Loucy (cell line): ENCODE data around the gene CADM2.

Experiments
- H2AFZ ChIP-seq: fragments of 200-600 bp; sonication (generic); 2 replicates; pipeline ENCODE4 v1.6.0; 2016; ENCODE audit warnings: antibody characterized with exemption, mild to moderate bottlenecking, low read length, moderate library complexity
- H3F3A ChIP-seq: fragments of 200-600 bp; 2 replicates; pipeline ENCODE4 v1.6.0; 2016; ENCODE audit warnings: antibody characterized with exemption, low read depth, mild to moderate bottlenecking
- H3K27me3 ChIP-seq: fragments of 200-600 bp; sonication (generic); 2 replicates; pipeline ENCODE4 v1.6.1; 2014; ENCODE audit warnings: low read length, mild to moderate bottlenecking; ENCODE audit not compliant: insufficient read depth, poor library complexity, severe bottlenecking
- H3K36me3 ChIP-seq: fragments of 200-600 bp; sonication (generic); 2 replicates; pipeline ENCODE4 v1.6.1; 2016; ENCODE audit warnings: low read length; ENCODE audit not compliant: insufficient read depth
- H3K4me1 ChIP-seq: fragments of 200-600 bp; sonication (generic); 2 replicates; pipeline ENCODE4 v1.5.1; 2014; ENCODE audit warnings: low read length, mild to moderate bottlenecking; ENCODE audit not compliant: insufficient read depth, poor library complexity, severe bottlenecking
- H3K4me2 ChIP-seq: fragments of 200-600 bp; sonication (generic); 2 replicates; pipeline ENCODE4 v1.6.0; 2014; ENCODE audit warnings: antibody characterized with exemption, low read length, low read depth, mild to moderate bottlenecking; ENCODE audit not compliant: poor library complexity, severe bottlenecking
- H3K4me3 ChIP-seq: fragments of 200-600 bp; sonication (generic); 2 replicates; pipeline ENCODE4 v1.5.1; 2014; ENCODE audit warnings: low read length, mild to moderate bottlenecking, mixed read lengths; ENCODE audit not compliant: poor library complexity, severe bottlenecking
- H3K79me2 ChIP-seq: fragments of 200-600 bp; sonication (generic); 2 replicates; pipeline ENCODE4 v1.6.1; 2014; ENCODE audit warnings: low read length; ENCODE audit not compliant: insufficient read depth
- H3K9ac ChIP-seq: fragments of 200-600 bp; sonication (generic); 2 replicates; pipeline ENCODE4 v1.6.0; 2014; ENCODE audit warnings: mild to moderate bottlenecking, low read depth, low read length, moderate library complexity; ENCODE audit not compliant: poor library complexity, severe bottlenecking
- H3K9me2 ChIP-seq: fragments of 200-600 bp; sonication (generic); replicated peaks from 2 replicates; pipeline ENCODE4 v1.6.1; 2016; ENCODE audit warnings: low read depth, low read length, mixed read lengths
- H3K9me3 ChIP-seq: fragments of 200-600 bp; sonication (generic); 2 replicates; pipeline ENCODE4 v1.6.1; 2014; ENCODE audit warnings: mild to moderate bottlenecking, antibody characterized with exemption, low read length, low read depth; ENCODE audit not compliant: insufficient read depth
- H4K20me1 ChIP-seq: fragments of 200-600 bp; sonication (generic); 2 replicates; pipeline ENCODE4 v1.6.0; 2014; ENCODE audit warnings: antibody characterized with exemption, low read length, mild to moderate bottlenecking; ENCODE audit not compliant: insufficient read depth, poor library complexity, severe bottlenecking
- CTCF ChIP-seq: fragments of 200-600 bp; sonication (generic); conservative IDR thresholded peaks from 2 replicates; pipeline ENCODE4 v1.5.1; 2014; ENCODE audit warnings: mild to moderate bottlenecking, antibody characterized with exemption, low read length
- EZH2phosphoT487 ChIP-seq: fragments of 200-600 bp; IDR thresholded peaks from 2 replicates; pipeline ENCODE4 v1.6.1; 2018; ENCODE audit warnings: antibody characterized with exemption, mild to moderate bottlenecking, moderate library complexity, borderline replicate concordance

CADM2 gene

GRCh38 chr3:85258819-85259218, 300.0 kb downstream of the CADM2 start:
- Histone ChIP-seq H3K4me1 (no peaks in the 10 kb centered on the region), H4K20me1 (no peaks in the 10 kb centered on the region), H3K9me2 (no peaks in the 10 kb centered on the region), H3K9me3 (no peaks in the 10 kb centered on the region), H3K79me2 (no peaks in the 10 kb centered on the region), H3K4me3 (no peak overlapping the region), H3K9ac (no peak overlapping the region), H2AFZ (no peak overlapping the region), H3K4me2 (no peak overlapping the region), H3K36me3 (no peaks in the 10 kb centered on the region), H3F3A (no peaks in the 10 kb centered on the region), H3K27me3 (no peaks in the 10 kb centered on the region)
- TF ChIP-seq EZH2phosphoT487 = no peak

- H2AFZ ChIP-seq = no peak overlapping the region
- no peaks in the 10 kb centered on the region for H3K4me1 ChIP-seq
- no peaks in the 10 kb centered on the region for H3K36me3 ChIP-seq
- no peaks in the 10 kb centered on the region for H3K9me2 ChIP-seq
- no peak overlapping the region for H3K4me3 ChIP-seq
- no peaks in the 10 kb centered on the region for H3K9me3 ChIP-seq
- H4K20me1 ChIP-seq = no peaks in the 10 kb centered on the region
- TF ChIP-seq CTCF (no peak), EZH2phosphoT487 (no peak)
- no peaks in the 10 kb centered on the region for H3K27me3 ChIP-seq
- H3K9ac ChIP-seq = no peak overlapping the region
- H3K79me2 ChIP-seq = no peaks in the 10 kb centered on the region
- H3F3A ChIP-seq = no peaks in the 10 kb centered on the region
- H3K4me2 ChIP-seq = no peak overlapping the region
These were observed 301.0 kb downstream of the CADM2 start for GRCh38 chr3:85259748-85260147.

- H3K27me3 ChIP-seq = no peaks in the 10 kb centered on the region
- no peaks in the 10 kb centered on the region for H4K20me1 ChIP-seq
- H3K9me3 ChIP-seq = no peaks in the 10 kb centered on the region
- H3K4me3 ChIP-seq = no peak overlapping the region
- no peaks in the 10 kb centered on the region for H3K4me1 ChIP-seq
- H3K79me2 ChIP-seq = no peaks in the 10 kb centered on the region
- H3K9me2 ChIP-seq = no peaks in the 10 kb centered on the region
- no peak for TF ChIP-seq CTCF
- TF ChIP-seq EZH2phosphoT487 = no peak
- H3K36me3 ChIP-seq = no peaks in the 10 kb centered on the region
- H3F3A ChIP-seq = no peaks in the 10 kb centered on the region
- H2AFZ ChIP-seq = no peak overlapping the region
- H3K4me2 ChIP-seq = no peak overlapping the region
- no peak overlapping the region for H3K9ac ChIP-seq
These were observed 305.6 kb downstream of the CADM2 start for GRCh38 chr3:85264381-85264780.

- Histone ChIP-seq H4K20me1 (no peaks in the 10 kb centered on the region), H3K79me2 (no peaks in the 10 kb centered on the region), H3K27me3 (no peaks in the 10 kb centered on the region), H3K9me2 (no peaks in the 10 kb centered on the region), H3K4me1 (no peaks in the 10 kb centered on the region), H2AFZ (no peak overlapping the region), H3K9me3 (no peaks in the 10 kb centered on the region), H3K4me3 (no peak overlapping the region), H3F3A (no peaks in the 10 kb centered on the region), H3K9ac (no peak overlapping the region), H3K36me3 (no peaks in the 10 kb centered on the region), H3K4me2 (no peak overlapping the region)
- TF ChIP-seq CTCF = no peak
- TF ChIP-seq EZH2phosphoT487 = no peak
These were observed 311.7 kb downstream of the CADM2 start for GRCh38 chr3:85270488-85270887.
